Measurements from ENCODE around the gene CD40.
A peak's percentile ranks its signal among the peaks of the same experiment; 100 is the strongest.

The CD40 gene

GRCh38 chr20:46122516-46123481, 4.7 kb downstream of the CD40 start:
- Mint-ChIP-seq H3K27me3 (peaks cover 18% of the 10 kb centered on the region), H3K36me3 (no peaks in the 10 kb centered on the region), H3K27ac (no peak overlapping the region), H3K4me3 (no peak overlapping the region), H3K4me1 (peaks cover 18% of the 10 kb centered on the region), H3K9me3 (no peaks in the 10 kb centered on the region)
- CTCF ChIA-PET = interaction anchor here (1.1 kb wide), 1 partner anchor 22 kb away, joined by 3 read pairs; no protein-coding TSS in a partner anchor
- no peak for DNase-seq

GRCh38 chr20:46123482-46124245, 5.5 kb downstream of the CD40 start:
- CTCF ChIA-PET = interaction anchor here (1.1 kb wide), 1 partner anchor 23 kb away, joined by 3 read pairs; no protein-coding TSS in a partner anchor
- Mint-ChIP-seq H3K36me3 (no peaks in the 10 kb centered on the region), H3K4me3 (no peak overlapping the region), H3K27ac (no peak overlapping the region), H3K9me3 (no peaks in the 10 kb centered on the region), H3K4me1 (peaks cover 11% of the 10 kb centered on the region), H3K27me3 (peaks cover 15% of the 10 kb centered on the region)
- no peak for DNase-seq

GRCh38 chr20:46126440-46127056, 8.4 kb downstream of the CD40 start:
- Mint-ChIP-seq H3K9me3 (no peaks in the 10 kb centered on the region), H3K27me3 (peaks cover 24% of the 10 kb centered on the region), H3K36me3 (no peaks in the 10 kb centered on the region), H3K4me3 (no peak overlapping the region), H3K27ac (no peak overlapping the region), H3K4me1 (peaks cover 2% of the 10 kb centered on the region)
- DNase-seq = no peak
- CTCF ChIA-PET = no interaction called here

GRCh38 chr20:46127396-46128010, 9.4 kb downstream of the CD40 start:
- Mint-ChIP-seq H3K4me1 (no peaks in the 10 kb centered on the region), H3K27ac (no peak overlapping the region), H3K27me3 (peaks cover 32% of the 10 kb centered on the region), H3K9me3 (no peaks in the 10 kb centered on the region), H3K36me3 (no peaks in the 10 kb centered on the region), H3K4me3 (no peak overlapping the region)
- CTCF ChIA-PET = no interaction called here
- no peak for DNase-seq

GRCh38 chr20:46128310-46129151, 10.4 kb downstream of the CD40 start:
- Mint-ChIP-seq H3K27me3 (peaks cover 40% of the 10 kb centered on the region), H3K27ac (no peak overlapping the region), H3K36me3 (no peaks in the 10 kb centered on the region), H3K9me3 (no peaks in the 10 kb centered on the region), H3K4me3 (no peak overlapping the region), H3K4me1 (no peaks in the 10 kb centered on the region)
- no peak for DNase-seq
- CTCF ChIA-PET = interaction anchor here (0.7 to 5.1 kb wide), 4 partner anchors 9 to 220 kb away, joined by 3 to 26 read pairs (median 4); no protein-coding TSS in a partner anchor

GRCh38 chr20:46129955-46130481, 11.9 kb downstream of the CD40 start:
- Mint-ChIP-seq H3K36me3 (no peaks in the 10 kb centered on the region), H3K4me3 (no peak overlapping the region), H3K9me3 (no peaks in the 10 kb centered on the region), H3K4me1 (no peaks in the 10 kb centered on the region), H3K27me3 (peaks cover 45% of the 10 kb centered on the region), H3K27ac (no peak overlapping the region)
- no peak for DNase-seq
- CTCF ChIA-PET = interaction anchor here (1.2 to 5.1 kb wide), 3 partner anchors 10 to 45 kb away, joined by 3 to 26 read pairs (median 4); no protein-coding TSS in a partner anchor

- Mint-ChIP-seq H3K4me1 (no peaks in the 10 kb centered on the region), H3K4me3 (no peak overlapping the region), H3K36me3 (no peaks in the 10 kb centered on the region), H3K27ac (no peak overlapping the region), H3K27me3 (peaks cover 47% of the 10 kb centered on the region), H3K9me3 (no peaks in the 10 kb centered on the region)
- no peak for DNase-seq
- CTCF ChIA-PET = interaction anchor here (1.0 to 5.1 kb wide), 4 partner anchors 11 to 307 kb away, joined by 3 to 26 read pairs (median 6); no protein-coding TSS in a partner anchor
Measured at GRCh38 chr20:46130534-46130933, 12.4 kb downstream of the CD40 start.

GRCh38 chr20:46131396-46131795, 13.3 kb downstream of the CD40 start:
- H3K27ac Mint-ChIP-seq = no peak overlapping the region
- peaks cover 56% of the 10 kb centered on the region for H3K27me3 Mint-ChIP-seq
- no peak overlapping the region for H3K4me3 Mint-ChIP-seq
- H3K9me3 Mint-ChIP-seq = no peaks in the 10 kb centered on the region
- H3K36me3 Mint-ChIP-seq = no peaks in the 10 kb centered on the region
- no peak for DNase-seq
- CTCF ChIA-PET = interaction anchor here (1.0 to 5.1 kb wide), 6 partner anchors 12 to 306 kb away, joined by 3 to 26 read pairs (median 6); no protein-coding TSS in a partner anchor
- no peaks in the 10 kb centered on the region for H3K4me1 Mint-ChIP-seq

- peaks cover 58% of the 10 kb centered on the region for H3K27me3 Mint-ChIP-seq
- H3K36me3 Mint-ChIP-seq = no peaks in the 10 kb centered on the region
- H3K4me3 Mint-ChIP-seq = no peak overlapping the region
- no peak overlapping the region for H3K27ac Mint-ChIP-seq
- no peaks in the 10 kb centered on the region for H3K4me1 Mint-ChIP-seq
- peak; percentile 69 for DNase-seq
- H3K9me3 Mint-ChIP-seq = no peaks in the 10 kb centered on the region
- CTCF ChIA-PET = interaction anchor here (1.0 to 5.1 kb wide), 10 partner anchors 9 to 353 kb away, joined by 3 to 26 read pairs (median 4); no protein-coding TSS in a partner anchor
Measured at GRCh38 chr20:46132705-46133120, 14.6 kb downstream of the CD40 start.

GRCh38 chr20:46133886-46134654, 16.0 kb downstream of the CD40 start:
- Mint-ChIP-seq H3K27ac (no peak overlapping the region), H3K9me3 (no peaks in the 10 kb centered on the region), H3K36me3 (no peaks in the 10 kb centered on the region), H3K4me1 (no peaks in the 10 kb centered on the region), H3K4me3 (no peak overlapping the region), H3K27me3 (peaks cover 52% of the 10 kb centered on the region)
- DNase-seq = no peak
- CTCF ChIA-PET = interaction anchor here (5.1 kb wide), 1 partner anchor 41 kb away, joined by 26 read pairs; no protein-coding TSS in a partner anchor

GRCh38 chr20:46134716-46135115, 16.6 kb downstream of the CD40 start:
- H3K4me3 Mint-ChIP-seq = no peak overlapping the region
- DNase-seq = no peak
- H3K36me3 Mint-ChIP-seq = no peaks in the 10 kb centered on the region
- no peaks in the 10 kb centered on the region for H3K9me3 Mint-ChIP-seq
- no peaks in the 10 kb centered on the region for H3K4me1 Mint-ChIP-seq
- H3K27ac Mint-ChIP-seq = no peak overlapping the region
- H3K27me3 Mint-ChIP-seq = peaks cover 56% of the 10 kb centered on the region
- CTCF ChIA-PET = interaction anchor here (0.8 kb wide), 1 partner anchor 40 kb away, joined by 3 read pairs; no protein-coding TSS in a partner anchor

Data from activated naive CD4-positive, alpha-beta T cell treated with anti-CD3 and anti-CD28 coated beads, Interleukin-2, amount 10 ng/mL, durations not matched to agents 7 days and 5 days (primary cell).